ENCODE results near the gene CUTA. TPM values are rescaled to one million over a fixed set of nuclear protein-coding genes. Genes with fewer than 3 reads are reported as not detected.

CUTA gene
- total RNA-seq, 1 donor from 2014 or later, result 120 TPM

- intact Hi-C loops (cut with micrococcal nuclease), result loop anchor here (1.0 to 5.0 kb wide), 2 partner anchors 34 to 128 kb away; partner anchors contain the start of genes KIFC1 and RGL2
- Mint-ChIP-seq H3K27ac (peak overlapping the region; percentile 98), H3K36me3 (ENCODE audit: low read depth) (peaks cover 29% of the 10 kb centered on the region)
Observed at GRCh38 chr6:33424855-33425667, 7.2 kb upstream of the CUTA start.

GRCh38 chr6:33423777-33424176 lies 5.9 kb upstream of the CUTA start:
- Mint-ChIP-seq H3K27me3 (no peaks in the 10 kb centered on the region), H3K9me3 (no peaks in the 10 kb centered on the region), H3K27ac (peak overlapping the region; percentile 35), H3K4me1 (peaks cover 70% of the 10 kb centered on the region), H3K4me3 (peak overlapping the region; percentile 92), H3K36me3 (ENCODE audit: low read depth) (peaks cover 29% of the 10 kb centered on the region)
- intact Hi-C loops (cut with micrococcal nuclease), result no loop called here
- DNase-seq, result no peak

More at GRCh38 chr6:33424855-33425667, 7.2 kb upstream of the CUTA start:
- Mint-ChIP-seq H3K4me3 (peak overlapping the region; percentile 92), H3K4me1 (peaks cover 72% of the 10 kb centered on the region), H3K27me3 (no peaks in the 10 kb centered on the region), H3K9me3 (no peaks in the 10 kb centered on the region)
- no peak for DNase-seq

- intact Hi-C loops (cut with micrococcal nuclease), result no loop called here
- peaks cover 1% of the 10 kb centered on the region for H3K27me3 Mint-ChIP-seq
- DNase-seq, result no peak
- H3K4me3 Mint-ChIP-seq, result peak overlapping the region; percentile 92
- H3K27ac Mint-ChIP-seq, result peak overlapping the region; percentile 10
- H3K4me1 Mint-ChIP-seq, result peaks cover 71% of the 10 kb centered on the region
- no peaks in the 10 kb centered on the region for H3K9me3 Mint-ChIP-seq
- peaks cover 30% of the 10 kb centered on the region for H3K36me3 Mint-ChIP-seq (ENCODE audit: low read depth)
Observed at GRCh38 chr6:33421344-33421643, 3.4 kb upstream of the CUTA start.

- H3K27me3 Mint-ChIP-seq, result peaks cover 1% of the 10 kb centered on the region
- H3K9me3 Mint-ChIP-seq, result no peaks in the 10 kb centered on the region
- DNase-seq, result no peak
- intact Hi-C loops (cut with micrococcal nuclease), result no loop called here
- H3K4me3 Mint-ChIP-seq, result peak overlapping the region; percentile 92
- H3K4me1 Mint-ChIP-seq, result peaks cover 74% of the 10 kb centered on the region
- H3K27ac Mint-ChIP-seq, result peak overlapping the region; percentile 10
- peaks cover 36% of the 10 kb centered on the region for H3K36me3 Mint-ChIP-seq (ENCODE audit: low read depth)
Observed at GRCh38 chr6:33420491-33421343, 2.8 kb upstream of the CUTA start.

- Mint-ChIP-seq H3K4me1 (peaks cover 73% of the 10 kb centered on the region), H3K4me3 (peak within 1 kb of the TSS; percentile 92), H3K27ac (peak within 1 kb of the TSS; percentile 96), H3K9me3 (no peaks in the 10 kb centered on the region), H3K36me3 (ENCODE audit: low read depth) (peaks cover 36% of the 10 kb centered on the region), H3K27me3 (peaks cover 1% of the 10 kb centered on the region)
- peak; percentile 80 for DNase-seq
- intact Hi-C loops (cut with micrococcal nuclease), result loop anchor here (2.0 to 10.0 kb wide), 5 partner anchors 35 to 1245 kb away; partner anchors contain the start of genes AGPAT1, B3GALT4, ITPR3 and RNF5
Observed at GRCh38 chr6:33419580-33420490, 1.9 kb upstream of the CUTA start, which contains the start of gene SYNGAP1. Gene SYNGAP1 (plus strand): TSS chr6:33420065. CDS start chr6:33420265, 200 bp downstream.

GRCh38 chr6:33418690-33419291 lies 884 bp upstream of the CUTA start:
- H3K9me3 Mint-ChIP-seq, result no peaks in the 10 kb centered on the region
- peaks cover 1% of the 10 kb centered on the region for H3K27me3 Mint-ChIP-seq
- peak overlapping the region; percentile 92 for H3K4me3 Mint-ChIP-seq
- peaks cover 34% of the 10 kb centered on the region for H3K36me3 Mint-ChIP-seq (ENCODE audit: low read depth)
- intact Hi-C loops (cut with micrococcal nuclease), result loop anchor here (1.0 to 10.0 kb wide), 10 partner anchors 8 to 1244 kb away; partner anchors contain the start of genes AGPAT1, B3GALT4, ITPR3 and RNF5
- H3K4me1 Mint-ChIP-seq, result peaks cover 66% of the 10 kb centered on the region
- H3K27ac Mint-ChIP-seq, result peak overlapping the region; percentile 96
- DNase-seq, result peak; percentile 89

- peaks cover 63% of the 10 kb centered on the region for H3K4me1 Mint-ChIP-seq
- peaks cover 36% of the 10 kb centered on the region for H3K36me3 Mint-ChIP-seq (ENCODE audit: low read depth)
- peak; percentile 72 for DNase-seq
- H3K9me3 Mint-ChIP-seq, result no peaks in the 10 kb centered on the region
- intact Hi-C loops (cut with micrococcal nuclease), result loop anchor here (10.0 kb wide), 2 partner anchors 143 to 1243 kb away; partner anchors contain the start of genes AGPAT1, B3GALT4, RNF5 and RPS18
- H3K27me3 Mint-ChIP-seq, result peaks cover 1% of the 10 kb centered on the region
- H3K4me3 Mint-ChIP-seq, result peak overlapping the region; percentile 92
- peak overlapping the region; percentile 96 for H3K27ac Mint-ChIP-seq
Observed at GRCh38 chr6:33417128-33417902, 592 bp downstream of the CUTA start.

GRCh38 chr6:33416386-33417127 lies 1.4 kb downstream of the CUTA start:
- intact Hi-C loops (cut with micrococcal nuclease), result loop anchor here (10.0 kb wide), 2 partner anchors 142 to 1242 kb away; partner anchors contain the start of genes AGPAT1, B3GALT4, RNF5 and RPS18
- DNase-seq, result no peak
- H3K27ac Mint-ChIP-seq, result peak overlapping the region; percentile 96
- H3K36me3 Mint-ChIP-seq (ENCODE audit: low read depth), result peaks cover 36% of the 10 kb centered on the region
- peak overlapping the region; percentile 92 for H3K4me3 Mint-ChIP-seq
- H3K9me3 Mint-ChIP-seq, result no peaks in the 10 kb centered on the region
- peaks cover 60% of the 10 kb centered on the region for H3K4me1 Mint-ChIP-seq
- H3K27me3 Mint-ChIP-seq, result peaks cover 1% of the 10 kb centered on the region

GRCh38 chr6:33415831-33416230 lies 2.1 kb downstream of the CUTA start:
- intact Hi-C loops (cut with micrococcal nuclease), result loop anchor here (10.0 kb wide), 2 partner anchors 141 to 1241 kb away; partner anchors contain the start of genes AGPAT1, B3GALT4, RNF5 and RPS18
- H3K27ac Mint-ChIP-seq, result peak overlapping the region; percentile 96
- peaks cover 36% of the 10 kb centered on the region for H3K36me3 Mint-ChIP-seq (ENCODE audit: low read depth)

GRCh38 chr6:33414592-33415271 lies 3.2 kb downstream of the CUTA start:
- no peak for DNase-seq
- Mint-ChIP-seq H3K4me3 (no peak overlapping the region), H3K36me3 (ENCODE audit: low read depth) (peaks cover 36% of the 10 kb centered on the region), H3K27ac (no peak overlapping the region), H3K4me1 (peaks cover 56% of the 10 kb centered on the region), H3K9me3 (no peaks in the 10 kb centered on the region), H3K27me3 (peaks cover 1% of the 10 kb centered on the region)
- intact Hi-C loops (cut with micrococcal nuclease), result loop anchor here (10.0 kb wide), 2 partner anchors 140 to 1240 kb away; partner anchors contain the start of genes AGPAT1, B3GALT4, RNF5 and RPS18

More at GRCh38 chr6:33415831-33416230, 2.1 kb downstream of the CUTA start:
- H3K27me3 Mint-ChIP-seq, result peaks cover 1% of the 10 kb centered on the region
- peak overlapping the region; percentile 92 for H3K4me3 Mint-ChIP-seq
- peaks cover 57% of the 10 kb centered on the region for H3K4me1 Mint-ChIP-seq
- no peaks in the 10 kb centered on the region for H3K9me3 Mint-ChIP-seq
- no peak for DNase-seq

Measured in activated CD4-positive, alpha-beta T cell treated with anti-CD3 and anti-CD28 coated beads, Interleukin-2, amount 10 ng/mL, durations not matched to agents 24 days and 14 days (primary cell).